ENCODE data around the gene BAIAP2L1. TPM values are rescaled to one million over a fixed set of nuclear protein-coding genes. Genes with fewer than 3 reads are reported as not detected.

BAIAP2L1 gene
- total and polyA plus RNA-seq, 12 donors = 16.9 to 49.0 (median 24.3) TPM

- Histone ChIP-seq H3K9me3 (replicated peaks in 1 of 3) (no peaks in the 10 kb centered on the region), H3K36me3 (replicated peaks in 1 of 2) (no peaks in the 10 kb centered on the region), H3K4me1 (replicated peaks in 1 of 2) (no peaks in the 10 kb centered on the region), H3K4me3 (no peak overlapping the region), H3K27ac (no peak overlapping the region), H3K27me3 (no peaks in the 10 kb centered on the region)
- WGBS, 4 donors = 78 to 92% (median 83%) methylated on average over 3 of the region's 3 CpGs
- intact Hi-C loops (cut with DNase I) = no loop called here
- no peak for DNase-seq
- no peak for TF ChIP-seq CTCF (IDR thresholded peaks at IDR 0.05)
- no peak for TF ChIP-seq POLR2A (IDR thresholded peaks at IDR 0.05)
These were observed 59.8 kb downstream of the BAIAP2L1 start for GRCh38 chr7:98341106-98341505.

- intact Hi-C loops (cut with DNase I) = no loop called here
- Histone ChIP-seq H3K4me1 (replicated peaks in 1 of 2) (no peaks in the 10 kb centered on the region), H3K27ac (no peak overlapping the region), H3K9me3 (replicated peaks in 1 of 3) (no peaks in the 10 kb centered on the region), H3K4me3 (no peak overlapping the region), H3K27me3 (no peaks in the 10 kb centered on the region), H3K36me3 (replicated peaks in 1 of 2) (no peaks in the 10 kb centered on the region)
- TF ChIP-seq CTCF (IDR thresholded peaks at IDR 0.05) (no peak), POLR2A (IDR thresholded peaks at IDR 0.05) (no peak)
- no peak for DNase-seq
- 93 to 97% (median 96%) methylated on average over 3 of the region's 3 CpGs for WGBS, 4 donors
These were observed 61.8 kb downstream of the BAIAP2L1 start for GRCh38 chr7:98339043-98339442.

GRCh38 chr7:98338441-98338840, 62.4 kb downstream of the BAIAP2L1 start:
- no peak for DNase-seq
- no peak for TF ChIP-seq CTCF (IDR thresholded peaks at IDR 0.05)

GRCh38 chr7:98335411-98335977, 65.4 kb downstream of the BAIAP2L1 start:
- Histone ChIP-seq H3K9me3 (replicated peaks in 1 of 3) (no peaks in the 10 kb centered on the region), H3K4me3 (no peak overlapping the region), H3K4me1 (replicated peaks in 1 of 2) (no peaks in the 10 kb centered on the region), H3K36me3 (replicated peaks in 1 of 2) (no peaks in the 10 kb centered on the region), H3K27me3 (no peaks in the 10 kb centered on the region), H3K27ac (no peak overlapping the region)
- DNase-seq = no peak
- WGBS, 4 donors = 84 to 92% (median 89%) methylated on average over 8 of the region's 8 CpGs
- intact Hi-C loops (cut with DNase I) = no loop called here
- TF ChIP-seq CTCF (IDR thresholded peaks at IDR 0.05) = no peak
- no peak for TF ChIP-seq POLR2A (IDR thresholded peaks at IDR 0.05)

More at GRCh38 chr7:98338441-98338840, 62.4 kb downstream of the BAIAP2L1 start:
- Histone ChIP-seq H3K4me3 (no peak overlapping the region), H3K36me3 (replicated peaks in 1 of 2) (no peaks in the 10 kb centered on the region), H3K27ac (no peak overlapping the region), H3K4me1 (replicated peaks in 1 of 2) (no peaks in the 10 kb centered on the region), H3K27me3 (no peaks in the 10 kb centered on the region), H3K9me3 (replicated peaks in 1 of 3) (no peaks in the 10 kb centered on the region)
- intact Hi-C loops (cut with DNase I) = no loop called here
- 95 to 98% (median 97%) methylated on average over 6 of the region's 6 CpGs for WGBS, 4 donors

Data from adrenal gland (tissue), 12 donors.